Renal pelvis (tissue), 3 donors: ENCODE results near the gene DNAJA4. TPM values are rescaled to one million over a fixed set of nuclear protein-coding genes. Genes with fewer than 3 reads are reported as not detected.

ENCODE experiments used
- polyA plus RNA-seq, 3 donors: library from polyadenylated mRNA; unstranded; fragments of 120-200 nt; gene quantifications; one replicate each; pipeline ENCODE4 v1.2.1, GENCODE V29; 2013; ENCODE audit not compliant: insufficient read length in 3 of 3

Gene DNAJA4
- polyA plus RNA-seq, 3 donors: 22.4 to 32.2 (median 29.4) TPM

Other genes with a start within 250 kb of the DNAJA4 start
- 10 to 100 TPM; 25.9 to 30.5 (median 28.0) TPM for gene TBC1D2B, start 186.9 kb upstream of the DNAJA4 start, polyA plus RNA-seq
- 1 to 10 TPM in 1 of 3 donors, under 1 TPM in 2; 0.83 to 1.2 (median 0.93) TPM for gene SH2D7, start 172.0 kb upstream of the DNAJA4 start, polyA plus RNA-seq
- gene CIB2, start 133.1 kb upstream of the DNAJA4 start, polyA plus RNA-seq: 10 to 100 TPM; 32.3 to 41.1 (median 40.1) TPM
- 10 to 100 TPM; 47.6 to 58.1 (median 48.1) TPM for gene IDH3A, start 115.2 kb upstream of the DNAJA4 start, polyA plus RNA-seq
- 1 to 10 TPM in 2 of 3 donors, under 1 TPM in 1; 0.54 to 2.1 (median 1.3) TPM for gene ACSBG1, start 30.0 kb upstream of the DNAJA4 start, polyA plus RNA-seq
- gene SKIC8, start 35.0 kb downstream of the DNAJA4 start, polyA plus RNA-seq: 100 to 1,000 TPM; 101 to 112 (median 103) TPM
- gene CRABP1, start 75.8 kb downstream of the DNAJA4 start, polyA plus RNA-seq: 10 to 100 TPM; 44.4 to 58.1 (median 51.0) TPM
- gene IREB2, start 173.7 kb downstream of the DNAJA4 start, polyA plus RNA-seq: 10 to 100 TPM; 49.6 to 71.5 (median 64.5) TPM
- 10 to 100 TPM in 2 of 3 donors, 1 to 10 TPM in 1; 7.3 to 11.2 (median 10.3) TPM for gene HYKK, start 243.0 kb downstream of the DNAJA4 start, polyA plus RNA-seq